Measurements from ENCODE around the gene CPNE9.

DNA sequence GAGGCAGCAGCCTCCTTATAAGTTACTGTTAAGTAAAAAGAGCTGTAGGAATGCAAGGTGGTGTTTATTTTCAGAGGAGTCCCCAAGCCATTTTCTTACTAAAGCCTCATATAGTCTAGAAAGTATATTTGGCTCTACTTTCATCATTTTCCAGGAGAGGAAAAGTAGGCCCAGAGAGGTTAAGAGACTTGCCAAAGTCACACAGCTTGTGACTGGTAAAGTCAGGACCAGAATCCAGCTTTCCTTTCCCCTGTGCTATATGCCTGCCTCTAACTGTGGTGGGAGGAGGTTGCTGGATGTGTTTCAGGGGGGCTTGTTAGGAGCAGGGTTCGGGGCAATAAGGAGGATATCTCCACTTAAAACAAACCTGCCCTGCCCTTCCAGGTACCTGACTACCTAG lies 38.9 kb downstream of the CPNE9 start:
- TF ChIP-seq EP300 (IDR thresholded peaks at IDR 0.05; ENCODE audit: low read depth) (no peak), POLR2A (IDR thresholded peaks at IDR 0.05) (no peak)
- TF ChIP-seq, protein P1, sequence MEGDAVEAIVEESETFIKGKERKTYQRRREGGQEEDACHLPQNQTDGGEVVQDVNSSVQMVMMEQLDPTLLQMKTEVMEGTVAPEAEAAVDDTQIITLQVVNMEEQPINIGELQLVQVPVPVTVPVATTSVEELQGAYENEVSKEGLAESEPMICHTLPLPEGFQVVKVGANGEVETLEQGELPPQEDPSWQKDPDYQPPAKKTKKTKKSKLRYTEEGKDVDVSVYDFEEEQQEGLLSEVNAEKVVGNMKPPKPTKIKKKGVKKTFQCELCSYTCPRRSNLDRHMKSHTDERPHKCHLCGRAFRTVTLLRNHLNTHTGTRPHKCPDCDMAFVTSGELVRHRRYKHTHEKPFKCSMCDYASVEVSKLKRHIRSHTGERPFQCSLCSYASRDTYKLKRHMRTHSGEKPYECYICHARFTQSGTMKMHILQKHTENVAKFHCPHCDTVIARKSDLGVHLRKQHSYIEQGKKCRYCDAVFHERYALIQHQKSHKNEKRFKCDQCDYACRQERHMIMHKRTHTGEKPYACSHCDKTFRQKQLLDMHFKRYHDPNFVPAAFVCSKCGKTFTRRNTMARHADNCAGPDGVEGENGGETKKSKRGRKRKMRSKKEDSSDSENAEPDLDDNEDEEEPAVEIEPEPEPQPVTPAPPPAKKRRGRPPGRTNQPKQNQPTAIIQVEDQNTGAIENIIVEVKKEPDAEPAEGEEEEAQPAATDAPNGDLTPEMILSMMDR (IDR thresholded peaks at IDR 0.05): no peak
